HG02610 (cell line): Measurements from ENCODE around the gene CD300LD.
"Not testable (repeated sequence)": the region's sequence is repeated elsewhere in the genome, so short reads cannot be mapped to it uniquely, and the experiment has no call there.

Source experiments
- ATAC-seq: cut with Tn5 transposase; IDR thresholded peaks from one replicate; pipeline ENCODE4 v1.9.1; 2021; ENCODE audit warnings: mild to moderate bottlenecking, moderate library complexity; ENCODE audit not compliant: unreplicated experiment

CD300LD gene

GRCh38 chr17:74592087-74592990 is at the start of gene CD300LD:
Gene CD300LD, minus strand, starts transcription at chr17:74592283. Its CDS starts 81 bp downstream, at chr17:74592202.
- ATAC-seq, result no peak

- no peak for ATAC-seq
Measured at GRCh38 chr17:74641224-74641957, 49.3 kb upstream of the CD300LD start.

GRCh38 chr17:74639704-74640151 is 47.6 kb upstream of the CD300LD start:
- no peak for ATAC-seq

GRCh38 chr17:74637926-74638325 is 45.8 kb upstream of the CD300LD start:
- no peak for ATAC-seq

GRCh38 chr17:74637265-74637664 is 45.2 kb upstream of the CD300LD start:
- no peak for ATAC-seq

- not testable (repeated sequence) for ATAC-seq
Measured at GRCh38 chr17:74636541-74637085, 44.5 kb upstream of the CD300LD start.

GRCh38 chr17:74635418-74635817 is 43.3 kb upstream of the CD300LD start:
- ATAC-seq, result no peak

- ATAC-seq, result no peak
Measured at GRCh38 chr17:74633326-74633725, 41.2 kb upstream of the CD300LD start.

GRCh38 chr17:74632617-74633016 is 40.5 kb upstream of the CD300LD start:
- no peak for ATAC-seq

GRCh38 chr17:74631468-74632450 is 39.7 kb upstream of the CD300LD start:
- no peak for ATAC-seq

- ATAC-seq, result not testable (repeated sequence)
Measured at GRCh38 chr17:74630251-74630650, 38.2 kb upstream of the CD300LD start.

- ATAC-seq, result no peak
Measured at GRCh38 chr17:74625661-74626060, 33.6 kb upstream of the CD300LD start.

- no peak for ATAC-seq
Measured at GRCh38 chr17:74624131-74624530, 32.0 kb upstream of the CD300LD start.

GRCh38 chr17:74623693-74624093 is 31.6 kb upstream of the CD300LD start, which contains the start of gene CD300E:
Gene CD300E, minus strand, starts transcription at chr17:74623738. Its CDS starts 117 bp downstream, at chr17:74623621.
- ATAC-seq, result no peak

- no peak for ATAC-seq
Measured at GRCh38 chr17:74619077-74619673, 27.1 kb upstream of the CD300LD start.

GRCh38 chr17:74618451-74618850 is 26.4 kb upstream of the CD300LD start:
- no peak for ATAC-seq

- no peak for ATAC-seq
Measured at GRCh38 chr17:74616696-74617095, 24.6 kb upstream of the CD300LD start.

- ATAC-seq, result no peak
Measured at GRCh38 chr17:74612046-74612445, 20.0 kb upstream of the CD300LD start.

GRCh38 chr17:74610108-74610507 is 18.0 kb upstream of the CD300LD start:
- ATAC-seq, result no peak

GRCh38 chr17:74608511-74608910 is 16.4 kb upstream of the CD300LD start:
- no peak for ATAC-seq
